Measurements from ENCODE around the gene TTF2.

DNA sequence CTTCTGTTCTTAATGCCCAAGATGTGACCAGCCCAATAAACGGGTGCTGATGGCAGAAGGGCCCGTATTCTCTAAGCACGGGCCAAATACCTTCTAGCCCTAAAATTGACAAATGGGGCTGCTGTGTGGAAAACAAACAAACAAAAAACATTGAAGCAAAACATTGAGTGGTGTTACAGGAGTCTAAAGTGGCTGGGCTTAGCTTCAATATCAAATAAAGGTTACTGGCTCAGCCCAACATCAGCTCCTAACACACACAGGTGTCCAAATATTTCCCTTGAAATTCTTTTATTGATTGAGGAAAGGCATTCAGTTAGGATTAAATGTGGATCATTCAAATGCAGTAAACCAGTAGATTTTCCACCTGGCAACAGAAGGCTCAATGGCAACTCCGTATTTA lies 13.3 kb upstream of the TTF2 start:
- TF ChIP-seq, protein P1, sequence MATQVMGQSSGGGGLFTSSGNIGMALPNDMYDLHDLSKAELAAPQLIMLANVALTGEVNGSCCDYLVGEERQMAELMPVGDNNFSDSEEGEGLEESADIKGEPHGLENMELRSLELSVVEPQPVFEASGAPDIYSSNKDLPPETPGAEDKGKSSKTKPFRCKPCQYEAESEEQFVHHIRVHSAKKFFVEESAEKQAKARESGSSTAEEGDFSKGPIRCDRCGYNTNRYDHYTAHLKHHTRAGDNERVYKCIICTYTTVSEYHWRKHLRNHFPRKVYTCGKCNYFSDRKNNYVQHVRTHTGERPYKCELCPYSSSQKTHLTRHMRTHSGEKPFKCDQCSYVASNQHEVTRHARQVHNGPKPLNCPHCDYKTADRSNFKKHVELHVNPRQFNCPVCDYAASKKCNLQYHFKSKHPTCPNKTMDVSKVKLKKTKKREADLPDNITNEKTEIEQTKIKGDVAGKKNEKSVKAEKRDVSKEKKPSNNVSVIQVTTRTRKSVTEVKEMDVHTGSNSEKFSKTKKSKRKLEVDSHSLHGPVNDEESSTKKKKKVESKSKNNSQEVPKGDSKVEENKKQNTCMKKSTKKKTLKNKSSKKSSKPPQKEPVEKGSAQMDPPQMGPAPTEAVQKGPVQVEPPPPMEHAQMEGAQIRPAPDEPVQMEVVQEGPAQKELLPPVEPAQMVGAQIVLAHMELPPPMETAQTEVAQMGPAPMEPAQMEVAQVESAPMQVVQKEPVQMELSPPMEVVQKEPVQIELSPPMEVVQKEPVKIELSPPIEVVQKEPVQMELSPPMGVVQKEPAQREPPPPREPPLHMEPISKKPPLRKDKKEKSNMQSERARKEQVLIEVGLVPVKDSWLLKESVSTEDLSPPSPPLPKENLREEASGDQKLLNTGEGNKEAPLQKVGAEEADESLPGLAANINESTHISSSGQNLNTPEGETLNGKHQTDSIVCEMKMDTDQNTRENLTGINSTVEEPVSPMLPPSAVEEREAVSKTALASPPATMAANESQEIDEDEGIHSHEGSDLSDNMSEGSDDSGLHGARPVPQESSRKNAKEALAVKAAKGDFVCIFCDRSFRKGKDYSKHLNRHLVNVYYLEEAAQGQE (IDR thresholded peaks at IDR 0.05; ENCODE audit: low read depth): no peak
- TF ChIP-seq TAF1 (IDR thresholded peaks at IDR 0.05; ENCODE audit: low read depth) (no peak), EGR1 (IDR thresholded peaks at IDR 0.05) (no peak), ZBTB7A (IDR thresholded peaks at IDR 0.05; ENCODE audit: low read depth) (no peak), NFIC (IDR thresholded peaks at IDR 0.05) (no peak), EP300 (IDR thresholded peaks at IDR 0.05; ENCODE audit: borderline replicate concordance) (no peak), RAD21 (IDR thresholded peaks at IDR 0.05; ENCODE audit: low read depth) (no peak), FOXM1 (IDR thresholded peaks at IDR 0.05; ENCODE audit: borderline replicate concordance, low read depth) (no peak), TEAD4 (IDR thresholded peaks at IDR 0.05) (no peak), YY1 (IDR thresholded peaks at IDR 0.05; ENCODE audit: low read depth) (no peak)
- TF ChIP-seq, protein P2, sequence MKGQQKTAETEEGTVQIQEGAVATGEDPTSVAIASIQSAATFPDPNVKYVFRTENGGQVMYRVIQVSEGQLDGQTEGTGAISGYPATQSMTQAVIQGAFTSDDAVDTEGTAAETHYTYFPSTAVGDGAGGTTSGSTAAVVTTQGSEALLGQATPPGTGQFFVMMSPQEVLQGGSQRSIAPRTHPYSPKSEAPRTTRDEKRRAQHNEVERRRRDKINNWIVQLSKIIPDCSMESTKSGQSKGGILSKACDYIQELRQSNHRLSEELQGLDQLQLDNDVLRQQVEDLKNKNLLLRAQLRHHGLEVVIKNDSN (IDR thresholded peaks at IDR 0.05): no peak
- TF ChIP-seq, protein P3, sequence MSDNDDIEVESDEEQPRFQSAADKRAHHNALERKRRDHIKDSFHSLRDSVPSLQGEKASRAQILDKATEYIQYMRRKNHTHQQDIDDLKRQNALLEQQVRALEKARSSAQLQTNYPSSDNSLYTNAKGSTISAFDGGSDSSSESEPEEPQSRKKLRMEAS (IDR thresholded peaks at IDR 0.05): no peak
